ENCODE data around the gene FMO5.

GRCh38 chr1:147238053-147238902, 13.1 kb upstream of the FMO5 start:
- TF ChIP-seq CTCF (conservative IDR thresholded peaks at IDR 0.05; ENCODE audit: low read length), result no peak
- no peak for TF ChIP-seq EZH2phosphoT487 (IDR thresholded peaks at IDR 0.05; ENCODE audit: borderline replicate concordance, low read depth, low read length)
